Erythroblast (primary cell): ENCODE measurements around the gene B4GALNT3.

Source experiments
- GATA1 ChIP-seq: IDR thresholded peaks from 2 replicates; pipeline ENCODE4 v1.6.1; 2011; ENCODE audit warnings: low read depth, mild to moderate bottlenecking, control low read depth, low read length, moderate library complexity
- POLR2A ChIP-seq: IDR thresholded peaks from 2 replicates; pipeline ENCODE4 v1.6.1; 2011; ENCODE audit warnings: mild to moderate bottlenecking, low read length

GRCh38 chr12:534216-534615, 74.5 kb downstream of the B4GALNT3 start:
- TF ChIP-seq POLR2A (no peak), GATA1 (no peak)
